Measurements from ENCODE around the gene POU2AF1. TPM values are rescaled to one million over a fixed set of nuclear protein-coding genes. Genes with fewer than 3 reads are reported as not detected.

The POU2AF1 gene
- polyA plus RNA-seq, 1 donor from 2014 or later: not detected

DNA sequence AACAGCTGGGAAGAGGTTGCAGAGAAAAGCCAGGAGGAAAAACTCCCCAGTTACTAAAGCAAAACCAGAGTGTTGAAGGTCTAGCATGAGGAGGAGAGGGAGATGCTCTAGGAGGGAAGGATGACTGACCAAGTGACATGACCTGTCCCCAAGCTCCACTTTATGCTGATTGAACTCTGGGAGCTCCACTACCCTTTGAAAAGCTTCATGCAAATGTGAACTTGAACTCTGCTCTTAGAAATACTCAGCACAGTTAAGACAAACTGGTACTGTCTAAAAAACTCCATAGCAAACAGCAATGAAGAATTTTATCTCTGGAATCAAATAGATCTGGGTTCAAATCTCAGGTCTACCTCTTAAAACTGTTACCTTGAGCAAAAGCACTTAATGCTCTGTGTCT lies 14.5 kb upstream of the POU2AF1 start:
- Histone ChIP-seq H3K27ac (ENCODE audit: low read length) (no peak overlapping the region), H2AFZ (ENCODE audit: low read depth, low read length) (no peak overlapping the region), H3K79me2 (replicated peaks; ENCODE audit: insufficient read depth, low read length) (no peaks in the 10 kb centered on the region), H3F3A (ENCODE audit: insufficient read depth, low read length, poor library complexity, severe bottlenecking) (no peaks in the 10 kb centered on the region), H3K4me3 (ENCODE audit: low read length) (no peak overlapping the region), H3K9ac (ENCODE audit: low read length) (no peak overlapping the region), H3K4me2 (ENCODE audit: low read length) (no peak overlapping the region), H3K9me2 (ENCODE audit: insufficient read depth, low read length) (no peaks in the 10 kb centered on the region), H3K27me3 (ENCODE audit: insufficient read depth, low read depth, low read length) (no peaks in the 10 kb centered on the region), H3K36me3 (ENCODE audit: insufficient read depth, low read length) (no peaks in the 10 kb centered on the region), H4K20me1 (ENCODE audit: insufficient read depth) (no peaks in the 10 kb centered on the region), H3K9me3 (ENCODE audit: low read length) (no peaks in the 10 kb centered on the region)
- TF ChIP-seq RAD21 (conservative IDR thresholded peaks at IDR 0.05): no peak
- TF ChIP-seq EP300 (conservative IDR thresholded peaks at IDR 0.05; ENCODE audit: poor library complexity, severe bottlenecking): no peak
- TF ChIP-seq, protein P1, sequence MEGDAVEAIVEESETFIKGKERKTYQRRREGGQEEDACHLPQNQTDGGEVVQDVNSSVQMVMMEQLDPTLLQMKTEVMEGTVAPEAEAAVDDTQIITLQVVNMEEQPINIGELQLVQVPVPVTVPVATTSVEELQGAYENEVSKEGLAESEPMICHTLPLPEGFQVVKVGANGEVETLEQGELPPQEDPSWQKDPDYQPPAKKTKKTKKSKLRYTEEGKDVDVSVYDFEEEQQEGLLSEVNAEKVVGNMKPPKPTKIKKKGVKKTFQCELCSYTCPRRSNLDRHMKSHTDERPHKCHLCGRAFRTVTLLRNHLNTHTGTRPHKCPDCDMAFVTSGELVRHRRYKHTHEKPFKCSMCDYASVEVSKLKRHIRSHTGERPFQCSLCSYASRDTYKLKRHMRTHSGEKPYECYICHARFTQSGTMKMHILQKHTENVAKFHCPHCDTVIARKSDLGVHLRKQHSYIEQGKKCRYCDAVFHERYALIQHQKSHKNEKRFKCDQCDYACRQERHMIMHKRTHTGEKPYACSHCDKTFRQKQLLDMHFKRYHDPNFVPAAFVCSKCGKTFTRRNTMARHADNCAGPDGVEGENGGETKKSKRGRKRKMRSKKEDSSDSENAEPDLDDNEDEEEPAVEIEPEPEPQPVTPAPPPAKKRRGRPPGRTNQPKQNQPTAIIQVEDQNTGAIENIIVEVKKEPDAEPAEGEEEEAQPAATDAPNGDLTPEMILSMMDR (IDR thresholded peaks at IDR 0.05; ENCODE audit: poor library complexity, severe bottlenecking): no peak
- no peak for TF ChIP-seq EZH2 (IDR thresholded peaks at IDR 0.05; ENCODE audit: borderline replicate concordance, insufficient read depth, low read length, poor library complexity, severe bottlenecking)
- no peak for TF ChIP-seq SMC3 (conservative IDR thresholded peaks at IDR 0.05; ENCODE audit: poor library complexity)
- TF ChIP-seq POLR2AphosphoS5 (IDR thresholded peaks at IDR 0.05): no peak
- TF ChIP-seq MXI1 (conservative IDR thresholded peaks at IDR 0.05; ENCODE audit: poor library complexity, severe bottlenecking): no peak
- TF ChIP-seq, protein P2, sequence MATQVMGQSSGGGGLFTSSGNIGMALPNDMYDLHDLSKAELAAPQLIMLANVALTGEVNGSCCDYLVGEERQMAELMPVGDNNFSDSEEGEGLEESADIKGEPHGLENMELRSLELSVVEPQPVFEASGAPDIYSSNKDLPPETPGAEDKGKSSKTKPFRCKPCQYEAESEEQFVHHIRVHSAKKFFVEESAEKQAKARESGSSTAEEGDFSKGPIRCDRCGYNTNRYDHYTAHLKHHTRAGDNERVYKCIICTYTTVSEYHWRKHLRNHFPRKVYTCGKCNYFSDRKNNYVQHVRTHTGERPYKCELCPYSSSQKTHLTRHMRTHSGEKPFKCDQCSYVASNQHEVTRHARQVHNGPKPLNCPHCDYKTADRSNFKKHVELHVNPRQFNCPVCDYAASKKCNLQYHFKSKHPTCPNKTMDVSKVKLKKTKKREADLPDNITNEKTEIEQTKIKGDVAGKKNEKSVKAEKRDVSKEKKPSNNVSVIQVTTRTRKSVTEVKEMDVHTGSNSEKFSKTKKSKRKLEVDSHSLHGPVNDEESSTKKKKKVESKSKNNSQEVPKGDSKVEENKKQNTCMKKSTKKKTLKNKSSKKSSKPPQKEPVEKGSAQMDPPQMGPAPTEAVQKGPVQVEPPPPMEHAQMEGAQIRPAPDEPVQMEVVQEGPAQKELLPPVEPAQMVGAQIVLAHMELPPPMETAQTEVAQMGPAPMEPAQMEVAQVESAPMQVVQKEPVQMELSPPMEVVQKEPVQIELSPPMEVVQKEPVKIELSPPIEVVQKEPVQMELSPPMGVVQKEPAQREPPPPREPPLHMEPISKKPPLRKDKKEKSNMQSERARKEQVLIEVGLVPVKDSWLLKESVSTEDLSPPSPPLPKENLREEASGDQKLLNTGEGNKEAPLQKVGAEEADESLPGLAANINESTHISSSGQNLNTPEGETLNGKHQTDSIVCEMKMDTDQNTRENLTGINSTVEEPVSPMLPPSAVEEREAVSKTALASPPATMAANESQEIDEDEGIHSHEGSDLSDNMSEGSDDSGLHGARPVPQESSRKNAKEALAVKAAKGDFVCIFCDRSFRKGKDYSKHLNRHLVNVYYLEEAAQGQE (IDR thresholded peaks at IDR 0.05; ENCODE audit: borderline replicate concordance): no peak
- no peak for TF ChIP-seq TAF1 (IDR thresholded peaks at IDR 0.05; ENCODE audit: low read depth)

DNA sequence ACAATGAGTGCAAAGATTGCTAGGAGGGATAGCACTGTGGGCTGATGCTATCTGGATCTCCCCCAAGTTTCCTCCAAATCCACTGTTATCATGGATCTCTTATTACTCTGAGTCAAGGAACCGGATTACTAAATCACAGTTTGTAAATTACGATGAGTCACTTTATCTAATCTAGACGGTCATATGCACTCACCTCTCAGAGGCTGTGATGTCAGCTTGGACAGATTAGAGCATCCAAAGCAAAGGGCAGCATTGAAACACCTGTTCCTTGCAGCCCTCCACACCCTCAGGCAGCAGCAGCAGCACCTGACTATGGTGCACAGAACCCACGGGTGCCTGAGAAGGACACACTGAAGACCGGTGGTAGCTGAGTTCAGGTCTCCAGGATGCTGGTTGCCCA lies 14.0 kb upstream of the POU2AF1 start:
- Histone ChIP-seq H3K9ac (ENCODE audit: low read length) (no peak overlapping the region), H3K9me3 (ENCODE audit: low read length) (no peaks in the 10 kb centered on the region), H3K27me3 (ENCODE audit: insufficient read depth, low read depth, low read length) (no peaks in the 10 kb centered on the region), H3K79me2 (replicated peaks; ENCODE audit: insufficient read depth, low read length) (no peaks in the 10 kb centered on the region), H3F3A (ENCODE audit: insufficient read depth, low read length, poor library complexity, severe bottlenecking) (no peaks in the 10 kb centered on the region), H3K36me3 (ENCODE audit: insufficient read depth, low read length) (no peaks in the 10 kb centered on the region), H3K9me2 (ENCODE audit: insufficient read depth, low read length) (no peaks in the 10 kb centered on the region), H3K4me2 (ENCODE audit: low read length) (no peak overlapping the region), H3K27ac (ENCODE audit: low read length) (no peak overlapping the region), H4K20me1 (ENCODE audit: insufficient read depth) (no peaks in the 10 kb centered on the region), H2AFZ (ENCODE audit: low read depth, low read length) (no peak overlapping the region), H3K4me3 (ENCODE audit: low read length) (no peak overlapping the region)
- TF ChIP-seq, protein P1 (IDR thresholded peaks at IDR 0.05; ENCODE audit: poor library complexity, severe bottlenecking): no peak
- no peak for TF ChIP-seq EP300 (conservative IDR thresholded peaks at IDR 0.05; ENCODE audit: poor library complexity, severe bottlenecking)
- TF ChIP-seq, protein P2 (IDR thresholded peaks at IDR 0.05; ENCODE audit: borderline replicate concordance): no peak
- no peak for TF ChIP-seq POLR2AphosphoS5 (IDR thresholded peaks at IDR 0.05)
- no peak for TF ChIP-seq MXI1 (conservative IDR thresholded peaks at IDR 0.05; ENCODE audit: poor library complexity, severe bottlenecking)
- TF ChIP-seq TAF1 (IDR thresholded peaks at IDR 0.05; ENCODE audit: low read depth): no peak
- no peak for TF ChIP-seq RAD21 (conservative IDR thresholded peaks at IDR 0.05)
- TF ChIP-seq EZH2 (IDR thresholded peaks at IDR 0.05; ENCODE audit: borderline replicate concordance, insufficient read depth, low read length, poor library complexity, severe bottlenecking): no peak
- no peak for TF ChIP-seq SMC3 (conservative IDR thresholded peaks at IDR 0.05; ENCODE audit: poor library complexity)
